GM12872 (cell line): Measurements from ENCODE around the gene AURKAIP1.

ENCODE experiments used
- CTCF ChIP-seq: IDR thresholded peaks from 3 replicates; pipeline ENCODE4 v1.5.1; 2011; ENCODE audit warnings: low read depth, mild to moderate bottlenecking, low read length, moderate library complexity; ENCODE audit not compliant: insufficient read depth

AURKAIP1 gene

GRCh38 chr1:1371746-1372711 is 3.0 kb downstream of the AURKAIP1 start:
- peak; percentile 96 for TF ChIP-seq CTCF

GRCh38 chr1:1371364-1371745 is 3.7 kb downstream of the AURKAIP1 start:
- TF ChIP-seq CTCF = no peak

- no peak for TF ChIP-seq CTCF
Observed at GRCh38 chr1:1370771-1371300, 4.2 kb downstream of the AURKAIP1 start.

GRCh38 chr1:1367315-1367714 is 7.7 kb downstream of the AURKAIP1 start:
- no peak for TF ChIP-seq CTCF

GRCh38 chr1:1366699-1367066 is 8.3 kb downstream of the AURKAIP1 start:
- TF ChIP-seq CTCF = no peak

- TF ChIP-seq CTCF = no peak
Observed at GRCh38 chr1:1365875-1366698, 8.9 kb downstream of the AURKAIP1 start.

- no peak for TF ChIP-seq CTCF
Observed at GRCh38 chr1:1364266-1364665, 10.7 kb downstream of the AURKAIP1 start.
